CD4-positive, alpha-beta T cell treated with Interferon alpha-2 for 1 hour (primary cell): Measurements from ENCODE around the gene CALML5.

Source experiments
- DNase-seq, 2 donors: peaks; one replicate each; pipeline ENCODE4 v3.0.0-alpha.2; 2020 to 2022

The CALML5 gene

GRCh38 chr10:5498791-5499492, 428 bp downstream of the CALML5 start:
- no peak for DNase-seq

DNA sequence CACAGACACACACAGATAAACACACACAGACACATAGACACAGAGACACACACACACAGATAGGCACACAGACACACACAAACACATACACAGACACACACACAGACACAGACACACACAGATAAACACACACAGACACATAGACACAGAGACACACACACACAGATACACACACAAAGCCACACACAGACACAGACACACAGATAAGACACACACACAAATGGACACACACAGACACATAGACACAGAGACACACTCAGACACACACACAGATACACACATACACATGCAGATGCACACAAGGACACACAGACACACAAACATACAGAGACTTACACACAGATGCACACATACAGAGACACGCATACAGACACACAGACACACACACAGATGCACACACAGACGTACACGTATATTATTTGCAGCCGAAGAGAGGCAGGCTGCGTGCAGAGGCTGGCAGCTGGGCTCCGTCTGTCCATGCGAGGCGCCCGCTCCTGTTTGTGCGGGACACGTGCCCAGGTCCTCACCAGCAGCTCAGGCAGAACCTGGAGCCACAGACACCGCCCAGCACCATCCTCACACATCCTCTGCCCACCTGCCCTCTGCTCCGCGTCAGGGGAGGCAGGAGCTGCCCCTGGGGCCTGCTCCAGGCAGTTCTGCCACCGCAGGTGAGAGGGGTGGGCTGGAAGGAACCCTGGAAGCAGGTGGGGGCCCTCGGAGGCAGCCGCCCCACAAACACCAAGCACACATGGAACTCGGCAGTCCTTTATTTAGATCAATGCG, 1.2 kb downstream of the CALML5 start:
- no peak for DNase-seq

DNA sequence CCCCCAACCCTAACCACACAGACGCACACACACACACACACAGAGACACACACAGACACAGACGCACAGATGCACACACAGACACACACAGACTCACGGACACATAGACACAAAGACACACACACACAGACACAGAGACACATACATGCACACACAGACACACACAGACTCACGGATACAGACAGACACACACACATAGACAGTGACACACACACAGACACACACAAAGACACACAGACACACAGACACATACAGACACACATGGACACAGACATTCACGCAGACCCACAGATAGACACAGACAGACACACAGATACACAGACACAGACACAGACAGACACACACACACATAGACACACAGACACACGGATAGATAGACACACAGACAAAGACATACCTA, 2.1 kb downstream of the CALML5 start:
- DNase-seq: no peak

GRCh38 chr10:5496261-5497250, 2.8 kb downstream of the CALML5 start:
- no peak for DNase-seq

- no peak for DNase-seq
Observed at GRCh38 chr10:5494611-5495010, 4.8 kb downstream of the CALML5 start.

GRCh38 chr10:5493691-5494090, 5.7 kb downstream of the CALML5 start:
- DNase-seq: no peak

- no peak for DNase-seq
Observed at GRCh38 chr10:5492929-5493576, 6.3 kb downstream of the CALML5 start.

DNA sequence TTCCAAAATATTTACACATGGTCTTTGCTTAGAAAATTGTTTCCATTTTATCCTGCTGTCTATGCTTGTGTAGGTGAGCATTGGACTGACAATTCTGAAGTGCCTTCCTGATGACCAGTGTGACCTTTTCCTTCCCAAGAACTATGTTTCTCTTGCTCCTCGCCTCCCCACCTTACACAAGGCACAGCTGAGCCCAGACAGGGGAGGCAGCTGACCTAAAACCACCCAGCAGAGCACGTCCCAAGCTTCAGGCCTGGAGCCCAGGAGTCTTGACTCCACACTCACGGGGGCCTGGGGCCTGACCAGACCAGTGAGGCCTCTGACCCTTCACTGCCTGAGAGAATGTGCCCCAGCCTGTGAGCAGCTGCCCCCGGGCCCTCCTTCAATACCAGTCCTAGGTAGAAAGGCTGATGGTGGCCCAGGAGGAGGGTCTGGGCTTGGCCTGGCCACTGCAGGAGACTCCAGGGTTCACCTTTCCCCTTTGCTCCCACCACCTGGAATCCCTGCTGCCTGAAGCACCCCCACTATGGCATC, 7.0 kb downstream of the CALML5 start:
- no peak for DNase-seq

- no peak for DNase-seq
Observed at GRCh38 chr10:5491477-5491876, 7.9 kb downstream of the CALML5 start.

DNA sequence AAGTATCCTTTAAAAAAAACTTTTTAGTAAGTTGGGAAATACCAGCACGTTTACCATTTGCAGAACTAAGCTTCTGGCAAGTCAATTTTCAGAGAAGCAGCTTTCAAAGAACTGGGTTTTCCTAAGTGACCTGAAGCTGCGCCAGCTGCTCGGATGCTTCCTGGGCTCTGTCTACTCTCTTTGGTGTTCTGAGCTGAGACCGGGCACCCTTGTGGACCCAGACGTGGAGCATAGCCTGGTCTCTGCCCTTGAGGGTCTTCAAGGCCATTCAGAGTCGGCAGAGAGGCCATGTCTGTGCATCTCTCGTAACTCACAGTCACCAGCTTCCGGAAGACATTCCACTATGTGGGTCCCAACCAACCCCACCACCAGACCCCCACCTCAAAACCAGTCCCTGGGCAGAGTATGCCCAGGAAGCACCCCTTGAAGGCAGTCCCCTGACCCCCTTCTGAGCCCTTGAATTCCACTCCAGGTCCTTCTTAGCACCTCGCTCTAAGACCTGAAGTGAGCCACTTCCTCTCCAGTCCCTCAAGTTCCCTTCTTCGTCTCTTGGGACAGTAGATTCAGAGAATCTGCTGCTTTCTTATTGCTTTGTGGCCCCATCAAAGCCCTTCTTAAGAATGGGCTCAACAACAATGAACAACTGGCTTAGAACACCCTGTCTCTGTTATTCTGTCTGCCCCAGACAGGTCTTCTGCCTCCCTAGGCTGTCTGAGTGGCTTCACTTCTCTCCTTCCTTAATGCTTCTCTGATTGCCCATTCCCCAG, 8.5 kb downstream of the CALML5 start:
- DNase-seq: no peak

GRCh38 chr10:5490032-5490431, 9.3 kb downstream of the CALML5 start:
- no peak for DNase-seq

DNA sequence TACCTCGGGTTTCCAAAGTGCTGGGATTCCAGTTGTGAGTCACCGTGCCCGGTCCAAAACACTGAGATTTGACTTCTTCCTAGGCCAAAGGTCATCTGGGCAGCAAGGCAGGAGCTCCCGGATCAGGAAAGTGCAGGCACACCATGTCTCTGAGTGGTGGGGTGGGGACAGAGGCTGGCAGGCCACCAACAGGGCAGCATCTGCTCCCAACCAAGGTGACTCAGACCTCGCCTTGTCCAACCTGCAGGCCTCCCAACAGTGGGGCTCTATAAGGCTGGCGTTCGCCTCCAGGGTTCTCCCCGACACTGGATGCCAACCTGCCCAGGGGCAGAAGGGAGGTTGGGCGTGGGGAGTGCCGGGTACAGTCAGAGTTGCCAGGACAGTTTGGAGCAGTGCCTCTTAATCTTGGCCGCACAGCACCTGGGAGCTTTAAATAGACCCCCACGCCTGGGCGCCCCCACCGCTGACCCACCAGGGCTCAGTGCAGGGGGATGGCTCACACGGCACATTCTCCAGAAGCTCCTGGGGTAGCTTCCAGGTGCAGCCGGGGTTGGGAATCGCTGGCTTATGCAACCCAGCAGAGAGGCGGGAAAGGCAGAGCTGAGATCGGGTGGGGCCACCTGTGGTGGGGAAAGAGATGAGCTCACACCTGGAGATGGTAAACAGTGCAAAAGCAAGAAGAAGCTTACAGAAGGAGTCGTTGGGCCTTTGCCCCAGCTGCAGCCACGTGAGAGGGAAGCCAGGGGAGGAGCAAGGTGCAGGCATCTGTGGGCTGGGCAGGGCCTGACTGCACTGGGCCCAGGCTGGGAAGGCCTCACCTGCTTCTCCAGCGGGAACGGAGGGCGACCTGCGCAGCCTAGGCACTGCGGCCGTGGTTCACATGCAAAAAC, 10.9 kb downstream of the CALML5 start:
- no peak for DNase-seq

- no peak for DNase-seq
Observed at GRCh38 chr10:5486853-5487235, 12.5 kb downstream of the CALML5 start.

- no peak for DNase-seq
Observed at GRCh38 chr10:5485948-5486852, 13.2 kb downstream of the CALML5 start.

GRCh38 chr10:5485290-5485689, 14.1 kb downstream of the CALML5 start:
- no peak for DNase-seq

GRCh38 chr10:5484205-5484604, 15.2 kb downstream of the CALML5 start:
- DNase-seq: no peak

DNA sequence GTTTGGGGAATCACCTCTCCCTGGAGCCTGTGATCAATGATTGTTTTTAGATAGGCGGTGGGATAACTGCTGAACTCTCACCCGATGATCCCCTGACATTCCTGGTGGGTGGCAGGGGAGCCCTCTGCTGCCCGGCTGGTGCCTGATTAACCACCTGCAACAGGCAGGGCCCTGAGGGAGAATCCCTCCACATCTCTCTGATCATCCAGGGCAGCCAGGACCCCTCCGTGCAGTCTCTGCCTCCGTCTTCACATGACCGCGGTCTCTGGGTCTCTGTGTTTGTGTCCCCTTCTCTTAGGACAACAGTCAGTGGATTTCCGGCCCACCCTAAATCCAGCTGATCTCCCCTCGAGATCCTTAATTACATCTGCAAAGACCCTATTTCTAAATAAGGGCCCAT, 17.4 kb downstream of the CALML5 start:
- DNase-seq: no peak

DNA sequence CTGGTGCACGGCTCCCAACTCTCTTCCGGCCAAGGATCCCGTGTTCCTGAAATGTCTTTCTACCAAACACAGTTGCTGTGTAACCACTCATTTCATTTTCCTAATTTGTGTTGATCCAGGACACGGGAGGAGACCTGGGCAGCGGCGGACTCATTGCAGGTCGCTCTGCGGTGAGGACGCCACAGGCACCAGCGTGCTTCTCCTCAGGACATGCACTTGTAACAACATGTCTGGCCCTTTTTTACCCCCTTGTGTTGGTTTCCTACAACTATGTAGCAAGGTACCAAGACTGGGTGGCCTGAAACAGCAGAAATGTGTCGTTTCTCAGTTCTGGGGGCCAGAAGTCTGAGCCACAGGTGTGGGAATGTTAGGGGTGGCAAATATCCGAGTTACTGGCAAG, 18.2 kb downstream of the CALML5 start:
- DNase-seq: no peak

GRCh38 chr10:5480162-5480941, 19.0 kb downstream of the CALML5 start:
- DNase-seq: no peak
